ENCODE results near the gene RMDN3. TPM values are rescaled to one million over a fixed set of nuclear protein-coding genes. Genes with fewer than 3 reads are reported as not detected.

Gene RMDN3
- total and polyA plus RNA-seq, 4 donors, result 21.1 to 29.2 (median 28.2) TPM

DNA sequence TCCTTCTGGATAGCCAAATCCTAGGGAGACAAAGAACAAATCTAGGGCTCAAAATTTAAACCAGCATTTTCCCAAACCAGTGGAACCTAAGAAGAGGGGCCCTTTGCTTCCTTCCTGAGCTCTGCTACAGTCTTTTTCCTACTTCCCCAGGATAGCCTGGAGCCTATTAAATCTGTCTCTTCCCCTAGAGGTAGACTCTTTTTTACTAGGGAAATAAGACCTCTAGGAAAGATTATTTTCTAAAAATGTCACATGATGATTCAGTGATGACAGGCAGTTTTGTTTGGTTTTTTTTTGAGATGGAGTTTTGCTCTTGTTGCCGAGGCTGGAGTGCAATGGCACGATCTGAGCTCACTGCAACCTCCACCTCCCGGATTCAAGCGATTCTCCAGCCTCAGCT is 18.5 kb downstream of the RMDN3 start:
- ATAC-seq (ENCODE audit: low FRiP score) (no peak), DNase-seq (no peak)
- no peaks in the 10 kb centered on the region for H3K4me1 ChIP-seq (ENCODE audit: control insufficient read depth in 1 of 2, insufficient read depth in 2 of 2, low read length in 2 of 2)
- peaks cover 3 to 5% of the 10 kb centered on the region in 2 donors for H3K36me3 ChIP-seq (ENCODE audit: control insufficient read depth in 1 of 2, insufficient read depth in 2 of 2, low read length in 1 of 2)
- intact Hi-C loops (cut with DNase I), result no loop called here
- no peaks in the 10 kb centered on the region for H3K27me3 ChIP-seq (ENCODE audit: control insufficient read depth in 1 of 2, insufficient read depth in 2 of 2, low read length in 1 of 2)
- H3K9me3 ChIP-seq (ENCODE audit: control insufficient read depth, low read length), result no peaks in the 10 kb centered on the region
- no peak overlapping the region for H3K4me3 ChIP-seq (ENCODE audit: low read length in 2 of 2)
- WGBS, 2 donors, result 78 to 81% methylated on average over 4 of the region's 4 CpGs
- H3K27ac ChIP-seq (ENCODE audit: low read depth in 1 of 2, low read length in 2 of 2), result no peak overlapping the region

DNA sequence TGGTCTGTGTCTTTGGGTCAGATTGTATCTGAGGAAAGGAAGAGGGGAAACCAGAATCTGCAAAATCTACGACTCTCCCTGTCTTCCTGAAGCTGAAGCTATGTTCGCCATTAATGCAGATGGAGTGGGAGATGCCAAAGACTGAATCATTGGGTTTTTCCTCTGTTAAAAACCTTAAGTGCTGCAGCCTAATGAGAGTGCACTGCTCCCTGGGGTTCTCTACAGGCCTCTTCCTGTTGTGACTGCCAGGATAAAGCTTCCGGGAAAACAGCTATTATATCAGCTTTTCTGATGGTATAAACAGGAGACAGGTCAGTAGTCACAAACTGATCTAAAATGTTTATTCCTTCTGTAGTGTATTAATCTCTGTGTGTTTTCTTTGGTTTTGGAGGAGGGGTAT is 24.0 kb downstream of the RMDN3 start:
- H3K4me3 ChIP-seq (ENCODE audit: low read length in 2 of 2), result no peak overlapping the region
- no peaks in the 10 kb centered on the region for H3K27me3 ChIP-seq (ENCODE audit: control insufficient read depth in 1 of 2, insufficient read depth in 2 of 2, low read length in 1 of 2)
- peaks cover under 1 to 2% of the 10 kb centered on the region in 2 donors for H3K36me3 ChIP-seq (ENCODE audit: control insufficient read depth in 1 of 2, insufficient read depth in 2 of 2, low read length in 1 of 2)
- ATAC-seq (ENCODE audit: low FRiP score), result no peak
- H3K4me1 ChIP-seq (ENCODE audit: control insufficient read depth in 1 of 2, insufficient read depth in 2 of 2, low read length in 2 of 2), result no peaks in the 10 kb centered on the region
- intact Hi-C loops (cut with DNase I), result no loop called here
- no peak overlapping the region for H3K27ac ChIP-seq (ENCODE audit: low read depth in 1 of 2, low read length in 2 of 2)
- 86 to 91% methylated on average over 3 of the region's 3 CpGs for WGBS, 2 donors
- no peak for DNase-seq
- no peaks in the 10 kb centered on the region for H3K9me3 ChIP-seq (ENCODE audit: control insufficient read depth, low read length)

DNA sequence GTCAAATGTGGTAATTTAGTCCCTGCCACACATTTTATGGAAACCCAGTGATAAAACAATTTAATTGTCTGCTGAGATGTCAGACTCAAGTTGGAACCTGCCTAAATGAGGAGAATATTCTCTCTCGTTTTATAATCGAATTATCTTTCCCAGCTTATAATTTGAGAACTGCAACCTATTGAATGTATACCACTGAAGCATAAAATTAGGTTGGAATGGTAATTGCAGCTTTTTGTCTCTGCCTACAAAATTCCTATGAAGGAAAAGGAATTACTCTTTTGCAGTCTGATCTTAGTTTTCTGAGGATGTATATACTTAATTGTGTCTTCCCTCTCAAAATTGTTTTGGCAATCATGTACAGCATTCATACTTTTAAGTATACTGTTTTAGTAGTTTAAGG is 31.1 kb downstream of the RMDN3 start:
- 91 to 93% methylated on average over 2 of the region's 2 CpGs for WGBS, 2 donors
- no peaks in the 10 kb centered on the region for H3K9me3 ChIP-seq (ENCODE audit: control insufficient read depth, low read length)
- ATAC-seq (ENCODE audit: low FRiP score) (no peak), DNase-seq (no peak)
- no peaks in the 10 kb centered on the region for H3K36me3 ChIP-seq (ENCODE audit: control insufficient read depth in 1 of 2, insufficient read depth in 2 of 2, low read length in 1 of 2)
- intact Hi-C loops (cut with DNase I), result no loop called here
- no peak overlapping the region for H3K27ac ChIP-seq (ENCODE audit: low read depth in 1 of 2, low read length in 2 of 2)
- no peaks in the 10 kb centered on the region for H3K27me3 ChIP-seq (ENCODE audit: control insufficient read depth in 1 of 2, insufficient read depth in 2 of 2, low read length in 1 of 2)
- H3K4me3 ChIP-seq (ENCODE audit: low read length in 2 of 2), result no peak overlapping the region
- no peaks in the 10 kb centered on the region for H3K4me1 ChIP-seq (ENCODE audit: control insufficient read depth in 1 of 2, insufficient read depth in 2 of 2, low read length in 2 of 2)

DNA sequence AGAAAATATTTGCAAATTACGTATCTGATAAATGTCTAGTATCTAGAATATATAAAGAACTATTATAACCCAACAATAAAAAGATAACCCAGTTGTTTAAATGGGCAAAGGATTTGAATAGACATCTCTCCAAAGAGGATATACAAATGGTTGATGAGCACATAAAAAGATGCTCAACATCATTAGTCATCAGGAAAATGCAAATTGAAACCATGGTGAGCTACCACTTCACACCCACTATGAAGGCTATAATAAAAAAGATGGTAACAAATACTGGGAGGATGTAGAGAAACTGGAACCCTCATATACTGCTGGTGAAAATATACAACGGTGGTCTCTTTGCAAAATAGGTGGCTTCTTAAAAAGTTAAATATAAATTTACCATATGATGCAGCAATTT is 32.1 kb downstream of the RMDN3 start:
- Histone ChIP-seq H3K9me3 (ENCODE audit: control insufficient read depth, low read length) (no peaks in the 10 kb centered on the region), H3K4me1 (ENCODE audit: control insufficient read depth in 1 of 2, insufficient read depth in 2 of 2, low read length in 2 of 2) (no peaks in the 10 kb centered on the region), H3K27ac (ENCODE audit: low read depth in 1 of 2, low read length in 2 of 2) (no peak overlapping the region), H3K27me3 (ENCODE audit: control insufficient read depth in 1 of 2, insufficient read depth in 2 of 2, low read length in 1 of 2) (no peaks in the 10 kb centered on the region), H3K36me3 (ENCODE audit: control insufficient read depth in 1 of 2, insufficient read depth in 2 of 2, low read length in 1 of 2) (no peaks in the 10 kb centered on the region), H3K4me3 (ENCODE audit: low read length in 2 of 2) (no peak overlapping the region)
- DNase-seq, result no peak
- ATAC-seq (ENCODE audit: low FRiP score), result no peak
- intact Hi-C loops (cut with DNase I), result no loop called here
- 90 to 95% methylated on average over 2 of the region's 2 CpGs for WGBS, 2 donors

DNA sequence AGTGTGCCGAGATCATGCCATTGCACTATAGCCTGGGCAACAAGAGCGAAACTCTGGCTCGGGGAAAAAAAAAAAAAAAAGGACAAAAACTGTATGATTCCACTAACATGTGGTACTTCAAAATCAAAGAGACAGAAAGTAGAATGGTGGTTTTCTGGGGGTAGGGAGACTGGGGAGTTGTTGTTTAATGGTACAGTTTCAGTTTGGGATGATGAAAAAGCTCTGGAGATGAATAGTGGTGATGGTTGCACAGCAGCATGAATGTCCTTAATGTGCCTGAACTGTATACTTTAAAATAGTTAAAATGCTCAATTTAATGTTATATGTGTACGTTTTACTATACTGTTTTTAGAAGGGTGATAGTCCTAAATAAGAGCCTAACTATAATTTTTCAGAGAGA is 32.7 kb downstream of the RMDN3 start:
- no peak for DNase-seq
- ATAC-seq (ENCODE audit: low FRiP score), result no peak
- Histone ChIP-seq H3K4me1 (ENCODE audit: control insufficient read depth in 1 of 2, insufficient read depth in 2 of 2, low read length in 2 of 2) (no peaks in the 10 kb centered on the region), H3K9me3 (ENCODE audit: control insufficient read depth, low read length) (no peaks in the 10 kb centered on the region), H3K27me3 (ENCODE audit: control insufficient read depth in 1 of 2, insufficient read depth in 2 of 2, low read length in 1 of 2) (no peaks in the 10 kb centered on the region), H3K36me3 (ENCODE audit: control insufficient read depth in 1 of 2, insufficient read depth in 2 of 2, low read length in 1 of 2) (no peaks in the 10 kb centered on the region), H3K4me3 (ENCODE audit: low read length in 2 of 2) (no peak overlapping the region), H3K27ac (ENCODE audit: low read depth in 1 of 2, low read length in 2 of 2) (no peak overlapping the region)
- intact Hi-C loops (cut with DNase I), result no loop called here
- 92% methylated on average over 4 of the region's 4 CpGs for WGBS, 2 donors

DNA sequence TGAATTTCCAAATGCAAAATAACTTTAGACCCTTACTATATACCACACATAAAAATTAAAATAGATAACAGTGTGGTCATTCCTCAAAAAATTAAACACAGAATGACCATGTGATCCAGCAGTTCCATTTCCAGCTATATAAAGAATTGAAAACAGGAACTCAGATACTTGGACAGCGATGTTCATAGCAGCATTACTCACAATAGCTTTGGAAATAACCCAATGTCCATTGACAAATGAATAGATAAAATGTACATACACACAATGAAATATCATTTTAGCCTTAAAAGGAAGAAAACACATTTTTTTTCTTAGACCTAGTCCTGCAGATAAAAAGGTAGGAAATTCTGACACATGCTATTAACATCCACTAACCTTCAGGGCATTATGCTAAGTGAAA is 33.4 kb downstream of the RMDN3 start:
- DNase-seq, result no peak
- ATAC-seq (ENCODE audit: low FRiP score), result no peak
- Histone ChIP-seq H3K9me3 (ENCODE audit: control insufficient read depth, low read length) (no peaks in the 10 kb centered on the region), H3K27me3 (ENCODE audit: control insufficient read depth in 1 of 2, insufficient read depth in 2 of 2, low read length in 1 of 2) (no peaks in the 10 kb centered on the region), H3K27ac (ENCODE audit: low read depth in 1 of 2, low read length in 2 of 2) (no peak overlapping the region), H3K36me3 (ENCODE audit: control insufficient read depth in 1 of 2, insufficient read depth in 2 of 2, low read length in 1 of 2) (no peaks in the 10 kb centered on the region), H3K4me3 (ENCODE audit: low read length in 2 of 2) (no peak overlapping the region), H3K4me1 (ENCODE audit: control insufficient read depth in 1 of 2, insufficient read depth in 2 of 2, low read length in 2 of 2) (no peaks in the 10 kb centered on the region)
- WGBS, 2 donors, result 72 to 80% methylated on average over 1 of the region's 1 CpG
- intact Hi-C loops (cut with DNase I), result no loop called here

DNA sequence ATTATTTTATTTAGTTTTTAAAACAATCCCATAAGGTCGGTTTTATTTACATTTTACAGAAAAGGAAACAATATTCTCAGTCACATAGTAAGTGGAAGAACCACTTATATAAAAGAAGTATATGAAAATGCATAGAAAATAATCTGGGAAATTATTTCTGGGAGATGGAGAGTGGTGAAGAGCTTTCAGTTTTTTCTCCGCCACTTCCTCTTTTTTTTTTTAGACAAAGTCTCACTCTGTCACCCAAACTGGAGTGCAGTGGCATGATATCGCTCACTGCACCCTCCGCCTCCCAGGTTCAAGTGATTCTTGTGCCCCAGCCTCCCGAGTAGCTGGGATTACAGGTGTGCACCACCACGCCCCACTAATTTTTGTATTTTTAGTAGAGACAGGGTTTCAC is 38.9 kb downstream of the RMDN3 start:
- Histone ChIP-seq H3K4me1 (ENCODE audit: control insufficient read depth in 1 of 2, insufficient read depth in 2 of 2, low read length in 2 of 2) (no peaks in the 10 kb centered on the region), H3K4me3 (ENCODE audit: low read length in 2 of 2) (no peak overlapping the region), H3K27me3 (ENCODE audit: control insufficient read depth in 1 of 2, insufficient read depth in 2 of 2, low read length in 1 of 2) (no peaks in the 10 kb centered on the region), H3K27ac (ENCODE audit: low read depth in 1 of 2, low read length in 2 of 2) (no peak overlapping the region), H3K36me3 (ENCODE audit: control insufficient read depth in 1 of 2, insufficient read depth in 2 of 2, low read length in 1 of 2) (no peaks in the 10 kb centered on the region), H3K9me3 (ENCODE audit: control insufficient read depth, low read length) (no peaks in the 10 kb centered on the region)
- DNase-seq (no peak), ATAC-seq (ENCODE audit: low FRiP score) (no peak)
- intact Hi-C loops (cut with DNase I), result no loop called here
- 95 to 96% methylated on average over 6 of the region's 6 CpGs for WGBS, 2 donors

DNA sequence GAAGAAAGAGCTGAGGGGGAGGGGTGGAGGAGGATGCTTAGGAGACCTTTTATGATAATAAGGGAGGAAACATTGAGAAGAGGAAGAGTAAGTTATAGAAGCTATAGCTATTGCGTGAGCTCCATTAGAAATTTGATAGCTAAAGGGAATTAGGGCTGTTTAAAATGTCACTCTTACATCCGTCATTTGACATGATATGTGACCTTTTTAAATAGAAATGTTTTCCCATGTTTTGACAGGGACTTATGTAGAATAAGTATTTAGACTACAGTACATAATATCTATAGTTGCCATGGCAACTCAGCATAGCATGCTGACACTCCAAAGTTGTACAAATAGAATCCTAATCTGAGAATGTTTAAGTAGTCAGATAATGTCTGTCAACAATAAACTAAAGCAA is 40.9 kb downstream of the RMDN3 start:
- DNase-seq (no peak), ATAC-seq (ENCODE audit: low FRiP score) (no peak)
- intact Hi-C loops (cut with DNase I), result no loop called here
- Histone ChIP-seq H3K27ac (ENCODE audit: low read depth in 1 of 2, low read length in 2 of 2) (no peak overlapping the region), H3K4me1 (ENCODE audit: control insufficient read depth in 1 of 2, insufficient read depth in 2 of 2, low read length in 2 of 2) (no peaks in the 10 kb centered on the region), H3K9me3 (ENCODE audit: control insufficient read depth, low read length) (no peaks in the 10 kb centered on the region), H3K36me3 (ENCODE audit: control insufficient read depth in 1 of 2, insufficient read depth in 2 of 2, low read length in 1 of 2) (no peaks in the 10 kb centered on the region), H3K4me3 (ENCODE audit: low read length in 2 of 2) (no peak overlapping the region), H3K27me3 (ENCODE audit: control insufficient read depth in 1 of 2, insufficient read depth in 2 of 2, low read length in 1 of 2) (no peaks in the 10 kb centered on the region)
- WGBS, 2 donors, result 49 to 68% methylated on average over 2 of the region's 2 CpGs

DNA sequence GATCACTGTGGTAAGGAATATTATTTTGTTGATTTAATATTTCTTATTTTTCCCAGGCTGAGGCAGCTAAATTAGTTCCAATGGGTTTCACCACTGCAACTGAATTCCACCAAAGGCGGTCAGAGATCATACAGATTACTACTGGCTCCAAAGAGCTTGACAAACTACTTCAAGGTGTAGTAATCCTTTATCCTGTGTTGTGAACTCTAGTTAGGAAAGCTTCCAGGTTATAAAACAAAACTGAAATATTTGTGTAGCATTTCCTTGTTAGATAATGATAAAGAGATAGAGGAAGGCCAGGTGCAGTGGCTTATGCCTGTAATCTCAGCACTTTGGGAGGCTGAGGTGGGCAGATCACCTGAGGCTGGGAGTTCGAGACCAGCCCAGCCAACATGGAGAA is 48.9 kb downstream of the RMDN3 start:
- no peak overlapping the region for H3K4me3 ChIP-seq (ENCODE audit: low read length in 2 of 2)
- no peaks in the 10 kb centered on the region for H3K27me3 ChIP-seq (ENCODE audit: control insufficient read depth in 1 of 2, insufficient read depth in 2 of 2, low read length in 1 of 2)
- no peaks in the 10 kb centered on the region for H3K36me3 ChIP-seq (ENCODE audit: control insufficient read depth in 1 of 2, insufficient read depth in 2 of 2, low read length in 1 of 2)
- H3K4me1 ChIP-seq (ENCODE audit: control insufficient read depth in 1 of 2, insufficient read depth in 2 of 2, low read length in 2 of 2), result no peaks in the 10 kb centered on the region
- intact Hi-C loops (cut with DNase I), result no loop called here
- H3K9me3 ChIP-seq (ENCODE audit: control insufficient read depth, low read length), result no peaks in the 10 kb centered on the region
- no peak overlapping the region for H3K27ac ChIP-seq (ENCODE audit: low read depth in 1 of 2, low read length in 2 of 2)
- no peak for DNase-seq
- no peak for ATAC-seq (ENCODE audit: low FRiP score)
- WGBS, 2 donors, result 93 to 96% methylated on average over 2 of the region's 2 CpGs

Measured in aorta (tissue), 5 donors.